Parathyroid adenoma (tissue), 2 donors: ENCODE measurements around the gene APOBEC3A.

ENCODE experiments used
- H2AFZ ChIP-seq: fragments of 300-600 bp; sonication (generic); one replicate; pipeline ENCODE4 v1.7.0; 2017; ENCODE audit warnings: antibody characterized with exemption, mild to moderate bottlenecking
- H3K27ac ChIP-seq: fragments of 300-600 bp; sonication (generic); one replicate; pipeline ENCODE4 v1.7.0; 2017
- H3K27me3 ChIP-seq: fragments of 300-600 bp; sonication (generic); one replicate; pipeline ENCODE4 v1.7.0; 2017; ENCODE audit warnings: low read length; ENCODE audit not compliant: control insufficient read depth, insufficient read depth
- H3K36me3 ChIP-seq: fragments of 300-600 bp; sonication (generic); one replicate; pipeline ENCODE4 v1.7.0; 2017; ENCODE audit warnings: low read length; ENCODE audit not compliant: control insufficient read depth, insufficient read depth
- H3K4me1 ChIP-seq: fragments of 300-600 bp; sonication (generic); one replicate; pipeline ENCODE4 v1.7.0; 2017; ENCODE audit warnings: control low read depth
- H3K4me2 ChIP-seq: fragments of 300-600 bp; sonication (generic); one replicate; pipeline ENCODE4 v1.7.0; 2017; ENCODE audit warnings: low read length
- H3K4me3 ChIP-seq: fragments of 300-600 bp; sonication (generic); one replicate; pipeline ENCODE4 v1.7.0; 2017; ENCODE audit warnings: low read depth, low read length
- H3K79me2 ChIP-seq: fragments of 300-600 bp; sonication (generic); one replicate; pipeline ENCODE4 v1.7.0; 2017; ENCODE audit warnings: control low read depth
- H3K9ac ChIP-seq: fragments of 300-600 bp; sonication (generic); one replicate; pipeline ENCODE4 v1.7.0; 2017; ENCODE audit warnings: mild to moderate bottlenecking
- H3K9me3 ChIP-seq: fragments of 300-600 bp; sonication (generic); one replicate; pipeline ENCODE4 v1.7.0; 2017; ENCODE audit warnings: low read length; ENCODE audit not compliant: control insufficient read depth
- TF ChIP-seq, protein P1 (sequence below): fragments of 300-600 bp; sonication (generic); IDR thresholded peaks from one replicate; pipeline ENCODE4 v1.7.0; 2017; ENCODE audit warnings: antibody characterized with exemption, mild to moderate bottlenecking
- donor health status: primary hyperparathyroidism.

Gene APOBEC3A

DNA sequence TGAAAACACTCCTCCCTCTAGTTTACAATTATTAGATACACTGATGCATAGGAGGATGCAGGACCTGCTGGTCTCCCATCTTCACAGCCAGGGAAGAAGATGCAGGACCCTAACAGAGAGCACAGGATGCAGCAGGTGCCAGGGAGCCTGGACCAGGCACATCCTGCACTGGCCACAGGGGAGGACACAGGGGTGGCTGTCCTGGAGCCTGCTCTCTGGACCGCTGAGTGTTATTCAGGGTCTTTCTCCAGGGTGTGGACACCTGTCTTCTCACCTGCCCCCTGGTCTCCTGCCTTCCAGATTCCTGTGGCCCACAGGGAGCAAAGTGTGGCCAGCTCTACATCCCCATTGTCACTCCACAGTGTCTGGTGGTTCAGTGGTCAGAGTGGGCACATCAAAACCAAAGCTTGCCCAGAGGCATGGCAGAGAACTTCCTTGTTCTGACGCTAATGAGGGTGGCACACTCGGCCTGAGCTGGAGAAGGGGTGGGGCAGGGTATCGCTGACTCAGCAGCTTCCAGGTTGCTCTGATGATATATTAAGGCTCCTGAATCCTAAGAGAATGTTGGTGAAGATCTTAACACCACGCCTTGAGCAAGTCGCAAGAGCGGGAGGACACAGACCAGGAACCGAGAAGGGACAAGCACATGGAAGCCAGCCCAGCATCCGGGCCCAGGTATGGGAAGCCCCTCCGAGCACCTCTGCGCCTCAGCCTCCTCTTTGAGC, at the start of gene APOBEC3A:
Gene APOBEC3A, plus strand, starts transcription at position 564 of the 725 bp plus-strand sequence. Its CDS starts 83 bp downstream, at position 647.
- no peak within 1 kb of the TSS for H3K9ac ChIP-seq
- H3K4me2 ChIP-seq, result no peak within 1 kb of the TSS
- no peak within 1 kb of the TSS for H3K27ac ChIP-seq
- H3K4me1 ChIP-seq, result no peaks in the 10 kb centered on the region
- TF ChIP-seq, protein P1, sequence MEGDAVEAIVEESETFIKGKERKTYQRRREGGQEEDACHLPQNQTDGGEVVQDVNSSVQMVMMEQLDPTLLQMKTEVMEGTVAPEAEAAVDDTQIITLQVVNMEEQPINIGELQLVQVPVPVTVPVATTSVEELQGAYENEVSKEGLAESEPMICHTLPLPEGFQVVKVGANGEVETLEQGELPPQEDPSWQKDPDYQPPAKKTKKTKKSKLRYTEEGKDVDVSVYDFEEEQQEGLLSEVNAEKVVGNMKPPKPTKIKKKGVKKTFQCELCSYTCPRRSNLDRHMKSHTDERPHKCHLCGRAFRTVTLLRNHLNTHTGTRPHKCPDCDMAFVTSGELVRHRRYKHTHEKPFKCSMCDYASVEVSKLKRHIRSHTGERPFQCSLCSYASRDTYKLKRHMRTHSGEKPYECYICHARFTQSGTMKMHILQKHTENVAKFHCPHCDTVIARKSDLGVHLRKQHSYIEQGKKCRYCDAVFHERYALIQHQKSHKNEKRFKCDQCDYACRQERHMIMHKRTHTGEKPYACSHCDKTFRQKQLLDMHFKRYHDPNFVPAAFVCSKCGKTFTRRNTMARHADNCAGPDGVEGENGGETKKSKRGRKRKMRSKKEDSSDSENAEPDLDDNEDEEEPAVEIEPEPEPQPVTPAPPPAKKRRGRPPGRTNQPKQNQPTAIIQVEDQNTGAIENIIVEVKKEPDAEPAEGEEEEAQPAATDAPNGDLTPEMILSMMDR, result no peak
- no peak within 1 kb of the TSS for H2AFZ ChIP-seq
- H3K9me3 ChIP-seq, result no peaks in the 10 kb centered on the region
- no peaks in the 10 kb centered on the region for H3K27me3 ChIP-seq
- H3K4me3 ChIP-seq, result no peak within 1 kb of the TSS
- no peaks in the 10 kb centered on the region for H3K36me3 ChIP-seq
- H3K79me2 ChIP-seq, result no peaks in the 10 kb centered on the region

DNA sequence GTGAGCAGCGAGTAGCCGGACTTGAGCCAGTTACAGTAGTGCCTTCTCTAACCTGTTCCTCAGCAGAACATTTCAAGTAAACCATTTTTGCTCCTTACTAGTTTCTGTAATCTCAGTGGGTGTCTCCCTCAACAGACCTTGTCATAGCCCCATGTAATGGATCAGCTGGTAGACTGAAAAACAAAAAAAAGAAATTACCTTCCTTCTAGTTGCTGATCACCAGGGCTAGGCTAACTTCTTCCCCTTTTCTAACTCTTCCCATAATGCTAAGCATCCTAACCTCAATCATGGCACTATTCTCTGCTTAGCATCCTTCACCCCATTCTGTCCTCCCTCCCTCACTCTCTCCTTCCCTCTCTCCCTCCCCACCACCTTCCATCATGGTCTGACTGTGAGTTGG, 49.6 kb upstream of the APOBEC3A start:
- H3K36me3 ChIP-seq, result no peaks in the 10 kb centered on the region
- TF ChIP-seq, protein P1, result no peak
- H3K79me2 ChIP-seq, result no peaks in the 10 kb centered on the region
- H3K4me2 ChIP-seq, result no peak overlapping the region
- H3K4me1 ChIP-seq, result no peaks in the 10 kb centered on the region
- H3K27ac ChIP-seq, result no peak overlapping the region
- no peaks in the 10 kb centered on the region for H3K9me3 ChIP-seq
- H3K27me3 ChIP-seq, result no peaks in the 10 kb centered on the region
- no peak overlapping the region for H3K9ac ChIP-seq
- no peak overlapping the region for H3K4me3 ChIP-seq
- no peak overlapping the region for H2AFZ ChIP-seq

DNA sequence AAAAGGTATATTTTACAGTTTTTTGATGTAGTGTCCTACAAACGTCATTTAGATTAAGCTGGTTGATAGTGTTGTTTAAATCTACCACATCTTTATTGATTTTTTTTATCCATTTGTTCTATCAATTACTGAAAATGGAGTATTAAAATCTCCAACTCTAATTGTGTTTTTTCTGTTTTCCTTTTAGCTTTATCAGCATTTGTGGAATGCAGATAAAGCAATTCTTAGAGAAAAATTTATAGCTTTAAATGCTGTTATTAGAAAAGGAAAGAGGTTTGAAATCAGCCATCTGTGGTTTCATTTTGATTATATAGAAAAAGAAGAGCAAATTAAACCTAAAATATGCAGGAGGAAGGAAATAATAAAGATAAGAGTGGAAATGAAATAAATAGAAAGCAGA, 46.0 kb upstream of the APOBEC3A start:
- no peak overlapping the region for H3K27ac ChIP-seq
- H3K9me3 ChIP-seq, result no peaks in the 10 kb centered on the region
- no peaks in the 10 kb centered on the region for H3K27me3 ChIP-seq
- TF ChIP-seq, protein P1, result no peak
- H3K9ac ChIP-seq, result no peak overlapping the region
- H2AFZ ChIP-seq, result no peak overlapping the region
- H3K4me1 ChIP-seq, result no peaks in the 10 kb centered on the region
- no peak overlapping the region for H3K4me2 ChIP-seq
- H3K4me3 ChIP-seq, result no peak overlapping the region
- H3K36me3 ChIP-seq, result no peaks in the 10 kb centered on the region
- H3K79me2 ChIP-seq, result no peaks in the 10 kb centered on the region

DNA sequence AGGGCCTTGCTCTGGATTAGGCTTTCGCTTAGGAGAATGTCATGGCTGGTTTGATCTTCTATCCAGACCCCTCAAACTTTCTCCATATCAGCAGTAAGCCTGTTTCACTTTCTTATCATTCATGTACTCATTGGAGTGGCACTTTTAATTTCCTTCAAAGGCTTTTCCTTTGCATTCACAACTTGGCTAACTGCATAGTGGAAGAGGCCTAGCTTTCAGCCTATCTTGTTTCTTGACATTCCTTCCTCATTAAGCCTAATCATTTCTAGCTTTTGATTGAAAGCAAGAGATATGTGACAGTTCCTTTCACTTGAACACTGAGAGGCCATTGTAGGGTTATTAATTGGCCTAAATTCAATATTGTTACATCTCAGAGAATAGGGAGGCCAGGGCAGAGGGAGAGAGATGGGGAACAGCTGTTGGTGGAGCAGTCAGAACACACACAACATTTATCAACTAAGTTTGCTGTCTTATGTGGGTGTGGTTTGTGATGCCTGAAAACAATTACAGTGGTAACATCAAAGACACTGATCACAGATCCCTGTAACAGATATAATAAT, 37.7 kb upstream of the APOBEC3A start:
- peaks cover 6% of the 10 kb centered on the region for H3K4me1 ChIP-seq
- H3K9me3 ChIP-seq, result no peaks in the 10 kb centered on the region
- H3K36me3 ChIP-seq, result no peaks in the 10 kb centered on the region
- H3K4me3 ChIP-seq, result no peak overlapping the region
- TF ChIP-seq, protein P1, result no peak
- no peak overlapping the region for H3K9ac ChIP-seq
- H3K4me2 ChIP-seq, result no peak overlapping the region
- H3K27me3 ChIP-seq, result no peaks in the 10 kb centered on the region
- no peak overlapping the region for H3K27ac ChIP-seq
- no peak overlapping the region for H2AFZ ChIP-seq
- no peaks in the 10 kb centered on the region for H3K79me2 ChIP-seq

DNA sequence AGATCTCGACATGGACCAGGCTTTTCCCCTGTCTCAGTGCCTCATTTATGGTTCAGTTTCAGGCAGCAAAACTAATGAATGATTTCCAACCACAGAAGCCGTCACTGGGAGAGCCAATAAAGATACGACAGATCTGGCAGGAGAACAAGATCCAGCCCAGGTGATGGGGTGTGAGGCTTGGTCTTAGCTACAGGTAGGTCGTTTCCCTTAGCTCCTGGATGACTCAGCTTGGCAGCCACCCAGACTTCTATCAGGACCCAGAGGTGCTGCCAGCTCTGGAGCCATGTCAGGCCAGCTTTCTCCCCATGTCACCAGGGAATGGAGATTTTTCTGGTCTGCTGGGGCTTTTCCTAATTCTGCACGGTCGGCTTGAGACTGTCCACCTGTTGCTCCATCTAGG, 36.3 kb upstream of the APOBEC3A start:
- H3K79me2 ChIP-seq, result no peaks in the 10 kb centered on the region
- no peak overlapping the region for H3K9ac ChIP-seq
- no peaks in the 10 kb centered on the region for H3K27me3 ChIP-seq
- TF ChIP-seq, protein P1, result no peak
- no peak overlapping the region for H3K4me3 ChIP-seq
- H3K9me3 ChIP-seq, result no peaks in the 10 kb centered on the region
- peaks cover 9% of the 10 kb centered on the region for H3K4me1 ChIP-seq
- no peak overlapping the region for H3K4me2 ChIP-seq
- H3K36me3 ChIP-seq, result no peaks in the 10 kb centered on the region
- H3K27ac ChIP-seq, result no peak overlapping the region
- H2AFZ ChIP-seq, result no peak overlapping the region
